TTC549 (cell line): ENCODE measurements around the gene FOSB.
"Not testable (repeated sequence)": the region's sequence is repeated elsewhere in the genome, so short reads cannot be mapped to it uniquely, and the experiment has no call there.

Source experiments
- FAIRE-seq: peaks from 2 replicates; lab custom pipeline; 2012; peaks lifted over from hg19 to GRCh38; lab: Jason Lieb, UNC

FOSB gene

DNA sequence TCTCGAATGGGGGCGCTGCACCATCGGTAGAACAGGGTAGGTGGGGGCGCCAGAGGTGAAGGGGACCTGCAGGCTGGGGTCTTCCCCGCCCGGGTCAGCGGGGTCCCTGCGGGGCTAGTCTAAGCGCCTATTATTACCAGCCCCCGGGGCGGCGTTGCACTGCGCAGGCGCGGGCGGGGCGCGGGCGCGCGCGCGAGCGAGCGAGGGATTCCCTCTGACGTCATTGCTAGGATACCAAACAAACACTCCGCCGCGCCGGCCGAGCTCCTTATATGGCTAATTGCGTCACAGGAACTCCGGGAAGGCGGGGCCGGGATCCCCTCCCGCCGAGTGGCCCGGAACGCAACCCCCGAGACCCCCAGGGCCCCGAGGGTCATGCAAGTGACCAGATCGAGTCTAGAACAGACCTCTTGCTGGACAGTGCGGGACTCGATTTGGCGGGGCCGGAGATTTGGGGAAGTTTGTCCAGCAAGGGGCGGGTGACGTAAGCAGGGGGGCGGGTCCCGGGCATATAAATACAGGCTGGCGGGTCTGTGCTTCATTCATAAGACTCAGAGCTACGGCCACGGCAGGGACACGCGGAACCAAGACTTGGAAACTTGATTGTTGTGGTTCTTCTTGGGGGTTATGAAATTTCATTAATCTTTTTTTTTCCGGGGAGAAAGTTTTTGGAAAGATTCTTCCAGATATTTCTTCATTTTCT is at the start of gene FOSB:
FOSB (plus strand) TSS at position 541 of the 703 bp plus-strand sequence. CDS start 591 bp downstream, outside the sequence.
- no peak for FAIRE-seq

DNA sequence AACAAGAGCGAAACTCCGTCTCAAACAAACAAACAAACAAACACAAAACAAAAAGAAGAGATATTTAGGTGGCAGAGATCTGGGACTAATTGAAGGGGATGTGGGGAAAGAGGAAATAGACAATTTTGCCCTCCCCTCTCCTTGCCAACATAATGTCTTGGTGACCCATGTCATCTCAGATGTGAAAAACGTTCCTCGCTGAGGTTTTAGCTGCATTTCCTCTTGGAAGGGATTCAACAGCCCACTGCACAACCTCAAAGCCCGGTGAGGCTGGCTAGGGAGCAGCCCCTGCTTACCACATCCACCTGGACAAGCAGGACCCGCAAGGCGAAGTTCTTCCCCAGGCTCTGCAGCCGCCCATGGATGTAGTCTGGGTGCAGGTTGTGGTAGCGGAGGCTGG is 49.0 kb upstream of the FOSB start:
- FAIRE-seq: no peak

- no peak for FAIRE-seq
Measured at GRCh38 chr19:45419396-45419795, 48.4 kb upstream of the FOSB start.

DNA sequence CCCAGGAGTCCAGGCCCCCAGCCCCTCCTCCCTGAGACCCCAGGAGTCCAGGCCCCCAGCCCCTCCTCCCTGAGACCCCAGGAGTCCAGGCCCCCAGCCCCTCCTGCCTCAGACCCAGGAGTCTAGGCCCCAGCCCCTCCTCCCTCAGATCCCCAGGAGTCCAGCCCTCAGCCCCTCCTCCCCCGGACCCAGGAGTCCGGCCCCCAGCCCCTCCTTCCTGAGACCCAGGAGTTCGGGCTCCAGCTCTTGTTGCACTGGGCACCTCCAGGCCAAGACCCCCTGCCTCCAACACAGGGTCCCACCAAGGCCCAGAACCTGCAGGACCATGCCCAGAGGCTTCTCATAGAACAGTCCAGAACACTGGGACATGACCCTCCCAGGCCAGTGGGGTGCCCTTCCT is 47.9 kb upstream of the FOSB start:
- no peak for FAIRE-seq

DNA sequence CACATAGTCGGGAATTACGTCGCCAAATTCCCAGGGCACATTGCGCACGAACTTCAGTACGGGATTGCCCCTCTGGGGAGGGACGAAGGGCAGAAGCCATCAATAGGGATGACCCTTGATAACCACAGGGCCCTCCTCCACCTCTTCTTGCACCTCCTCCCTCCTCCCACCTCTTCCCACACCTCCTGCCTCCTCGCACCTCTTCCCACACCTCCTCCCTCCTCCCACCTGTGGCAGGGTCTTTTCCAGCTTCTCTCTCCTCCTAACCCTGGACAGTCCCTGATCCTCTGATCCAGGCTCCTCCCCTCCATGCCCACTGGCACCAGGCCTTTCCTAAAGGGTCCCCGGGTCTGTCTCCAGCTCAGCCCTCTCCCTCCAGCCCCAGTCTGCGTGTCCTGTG is 47.4 kb upstream of the FOSB start:
- no peak for FAIRE-seq

GRCh38 chr19:45420871-45421270 is 46.9 kb upstream of the FOSB start:
- no peak for FAIRE-seq

GRCh38 chr19:45421947-45422498 is 45.8 kb upstream of the FOSB start:
- FAIRE-seq: no peak

DNA sequence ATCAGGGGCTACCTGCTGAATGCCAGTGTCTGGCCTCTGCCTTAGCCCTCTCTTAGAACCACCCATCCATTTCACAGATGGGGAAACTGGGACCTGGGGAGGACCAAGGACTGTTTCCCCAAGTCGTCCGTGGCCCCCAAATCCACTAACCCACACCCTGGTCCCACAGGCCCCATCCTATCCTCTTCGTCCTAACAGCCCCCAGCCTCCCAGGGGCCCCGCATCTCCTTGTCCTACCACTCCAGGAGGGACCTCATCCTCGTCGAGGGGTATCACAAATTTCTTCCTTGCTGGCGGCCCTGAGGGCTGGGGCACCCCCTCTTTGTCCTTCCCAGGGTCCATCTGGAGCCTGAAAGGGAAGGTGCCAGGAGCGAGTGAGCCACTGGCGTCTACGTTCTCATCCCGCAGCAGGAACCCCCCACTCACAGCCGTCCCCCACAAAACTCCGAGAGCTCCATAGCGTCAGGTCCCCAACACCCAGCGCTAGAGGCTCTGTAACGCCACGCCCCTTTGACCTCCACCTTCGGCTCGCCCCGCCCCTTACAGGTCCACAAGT is 44.7 kb upstream of the FOSB start:
- no peak for FAIRE-seq

DNA sequence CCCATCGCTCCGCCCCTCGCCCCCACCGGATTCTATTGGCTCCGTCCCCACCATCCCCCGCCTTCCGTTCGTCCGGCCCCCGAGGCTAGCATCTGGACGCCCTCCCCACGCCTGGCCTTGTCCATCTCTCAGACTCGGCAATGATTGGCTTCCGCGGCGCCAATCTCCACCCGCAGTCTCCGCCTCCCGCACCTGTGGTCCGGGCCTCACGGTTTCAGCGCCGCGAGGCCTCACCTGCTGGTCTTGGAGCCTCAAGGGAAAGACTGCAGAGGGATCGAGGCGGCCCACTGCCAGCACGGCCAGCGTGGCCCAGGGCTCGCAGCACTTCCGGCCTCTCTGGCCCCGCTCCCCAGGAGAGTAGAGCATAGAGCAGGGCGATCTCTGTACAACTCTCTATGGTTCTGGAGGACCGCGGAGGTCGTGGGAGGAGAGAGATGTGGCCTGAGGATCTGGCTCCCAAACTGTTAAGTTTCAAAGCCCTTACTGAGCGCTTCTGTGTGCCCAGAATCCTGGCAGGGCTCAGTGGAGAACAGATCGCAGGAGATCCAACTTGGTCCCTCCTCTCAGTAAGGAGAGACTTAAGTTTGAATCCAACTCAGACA is 44.1 kb upstream of the FOSB start, which contains the start of gene ERCC1:
ERCC1 (minus strand) TSS at position 329 of the 602 bp plus-strand sequence. CDS start 543 bp downstream, outside the sequence.
- FAIRE-seq: no peak

GRCh38 chr19:45424191-45425058 is 43.4 kb upstream of the FOSB start:
- peak; percentile 9 for FAIRE-seq

GRCh38 chr19:45428384-45429231 is 39.2 kb upstream of the FOSB start:
- FAIRE-seq: no peak

DNA sequence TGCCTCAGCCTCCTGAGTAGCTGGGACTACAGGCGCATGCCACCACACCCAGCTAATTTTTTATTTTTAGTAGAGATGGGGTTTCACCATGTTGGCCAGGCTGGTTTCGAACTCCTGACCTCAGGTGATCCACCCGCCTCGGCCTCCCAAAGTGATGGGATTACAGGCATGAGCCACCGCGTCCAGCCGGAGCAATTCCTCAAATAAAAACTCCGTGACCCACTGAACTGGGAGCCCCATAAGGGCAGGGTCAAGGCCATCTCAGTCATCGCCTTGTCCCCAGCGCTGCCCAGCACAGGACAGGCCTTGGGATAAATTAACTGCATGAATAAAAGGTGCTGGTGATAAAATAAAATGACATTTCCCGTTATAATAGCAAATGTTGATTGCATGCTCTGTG is 37.9 kb upstream of the FOSB start:
- FAIRE-seq: not testable (repeated sequence)

DNA sequence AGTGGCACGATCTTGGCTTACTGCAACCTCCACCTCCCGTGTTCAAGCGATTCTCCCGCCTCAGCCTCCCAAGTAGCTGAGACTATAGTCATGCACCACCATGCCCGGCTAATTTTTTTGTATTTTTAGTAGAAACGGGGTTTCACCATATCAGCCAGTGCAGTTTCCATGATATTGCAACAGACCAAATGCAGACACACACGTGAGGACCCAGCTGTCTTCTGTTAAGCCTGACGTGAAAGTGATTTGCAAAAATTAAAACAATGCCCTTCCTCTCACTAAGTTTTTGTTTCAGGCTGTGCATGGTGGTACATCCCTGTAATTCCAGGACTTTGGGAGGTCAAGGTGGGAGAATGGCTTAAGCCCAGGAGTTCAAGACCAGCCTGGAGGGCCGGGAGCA is 36.8 kb upstream of the FOSB start:
- FAIRE-seq: not testable (repeated sequence)

GRCh38 chr19:45432543-45432942 is 35.3 kb upstream of the FOSB start:
- not testable (repeated sequence) for FAIRE-seq

- no peak for FAIRE-seq
Measured at GRCh38 chr19:45437328-45437727, 30.5 kb upstream of the FOSB start.

GRCh38 chr19:45439190-45439568 is 28.6 kb upstream of the FOSB start:
- FAIRE-seq: no peak

- no peak for FAIRE-seq
Measured at GRCh38 chr19:45439569-45440258, 28.1 kb upstream of the FOSB start.

GRCh38 chr19:45440259-45440638 is 27.5 kb upstream of the FOSB start:
- FAIRE-seq: no peak

- FAIRE-seq: no peak
Measured at GRCh38 chr19:45440873-45441654, 26.7 kb upstream of the FOSB start.

GRCh38 chr19:45442408-45442777 is 25.4 kb upstream of the FOSB start:
- FAIRE-seq: no peak
